ENCODE results near the gene STRN4. TPM values are rescaled to one million over a fixed set of nuclear protein-coding genes. Genes with fewer than 3 reads are reported as not detected.
"Not testable (repeated sequence)": the region's sequence is repeated elsewhere in the genome, so short reads cannot be mapped to it uniquely, and the experiment has no call there.

The STRN4 gene
- polyA plus RNA-seq, 3 donors from 2014 or later, result 8.8 to 26.8 (median 10.8) TPM

DNA sequence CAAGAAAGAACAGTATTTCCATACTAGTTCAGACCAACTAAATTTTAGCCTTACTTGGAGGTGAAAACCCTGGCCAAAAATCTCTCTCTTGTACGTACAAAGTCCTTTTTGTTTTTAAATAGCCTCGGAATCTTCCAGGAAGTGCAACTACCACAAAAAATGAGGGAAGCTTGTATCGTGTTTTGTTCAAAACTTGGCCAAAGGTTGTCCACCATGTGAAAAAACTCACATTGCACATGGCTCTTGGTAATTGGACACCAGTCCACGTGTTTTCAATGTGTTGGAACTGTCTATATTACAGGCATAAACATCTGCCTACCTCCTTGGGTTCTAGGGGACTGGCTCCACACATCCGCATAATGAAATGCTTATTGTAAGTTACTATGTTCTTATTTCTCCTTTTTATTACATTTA is 15.2 kb upstream of the STRN4 start:
- H3K27me3 Mint-ChIP-seq (ENCODE audit: low read depth in 3 of 3), result peaks cover 3% of the 10 kb centered on the region in 3 donors
- H3K4me1 Mint-ChIP-seq, result peaks cover 0 to 6% of the 10 kb centered on the region in 2 donors
- H3K4me3 Mint-ChIP-seq, result no peak overlapping the region
- no peak overlapping the region for H3K27ac Mint-ChIP-seq
- no peak for DNase-seq
- no peaks in the 10 kb centered on the region for H3K9me3 Mint-ChIP-seq
- peaks cover 0 to 6% (median 0%) of the 10 kb centered on the region in 3 donors for H3K36me3 Mint-ChIP-seq

- not testable (repeated sequence) for DNase-seq; H3K27me3 Mint-ChIP-seq (ENCODE audit: low read depth in 3 of 3); H3K36me3 Mint-ChIP-seq; H3K4me3 Mint-ChIP-seq; H3K27ac Mint-ChIP-seq; H3K9me3 Mint-ChIP-seq; H3K4me1 Mint-ChIP-seq
Observed at GRCh38 chr19:46760897-46761296, 14.6 kb upstream of the STRN4 start.

DNA sequence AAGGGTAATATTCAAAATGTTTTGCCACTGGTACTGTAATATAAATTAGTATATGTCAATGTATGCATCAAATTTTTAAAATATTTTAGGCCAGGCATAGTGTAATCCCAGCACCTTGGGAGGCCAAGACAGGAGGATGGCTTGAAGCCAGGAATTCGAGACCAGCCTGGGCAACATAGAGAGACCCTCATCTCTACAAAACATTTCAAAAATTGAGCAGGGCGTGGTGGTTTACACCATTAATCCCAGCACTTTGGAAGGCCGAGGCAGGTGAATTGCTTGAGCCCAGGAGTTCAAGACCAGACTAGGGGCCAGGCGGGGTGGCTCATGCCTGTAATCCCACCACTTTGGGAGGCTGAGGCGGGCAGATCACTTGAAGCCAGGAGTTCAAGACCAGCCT is 14.1 kb upstream of the STRN4 start:
- peaks cover 0 to 7% of the 10 kb centered on the region in 2 donors for H3K4me1 Mint-ChIP-seq
- peaks cover 0 to 6% (median 0%) of the 10 kb centered on the region in 3 donors for H3K36me3 Mint-ChIP-seq
- no peak for DNase-seq
- H3K27me3 Mint-ChIP-seq (ENCODE audit: low read depth in 3 of 3), result peaks cover 3 to 4% (median 3%) of the 10 kb centered on the region in 3 donors
- H3K27ac Mint-ChIP-seq, result no peak overlapping the region
- no peak overlapping the region for H3K4me3 Mint-ChIP-seq
- no peaks in the 10 kb centered on the region for H3K9me3 Mint-ChIP-seq

- Mint-ChIP-seq H3K9me3 (no peaks in the 10 kb centered on the region), H3K4me1 (peaks cover 0 to 7% of the 10 kb centered on the region in 2 donors), H3K4me3 (no peak overlapping the region), H3K27me3 (ENCODE audit: low read depth in 3 of 3) (peaks cover 3 to 4% (median 3%) of the 10 kb centered on the region in 3 donors), H3K27ac (no peak overlapping the region), H3K36me3 (peaks cover 0 to 9% (median 3%) of the 10 kb centered on the region in 3 donors)
- DNase-seq, result no peak
Observed at GRCh38 chr19:46759817-46760333, 13.6 kb upstream of the STRN4 start.

DNA sequence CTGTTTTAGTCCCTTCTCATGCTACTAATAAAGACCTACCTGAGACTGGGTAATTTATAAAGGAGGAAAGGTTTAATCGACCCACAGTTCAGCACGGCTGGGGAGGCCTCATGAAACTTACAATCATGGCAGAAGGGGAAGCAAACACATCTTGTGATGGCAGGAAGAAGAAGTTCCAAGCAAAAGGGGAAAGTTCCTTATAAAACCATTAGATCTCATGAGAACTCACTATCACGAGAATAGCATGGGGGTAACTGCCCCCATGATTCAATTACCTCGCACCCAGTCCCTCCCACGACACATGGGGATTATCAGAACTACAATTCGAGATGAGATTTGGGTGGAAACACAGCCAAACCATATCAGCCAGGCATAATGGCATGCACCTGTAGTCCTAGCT is 13.0 kb upstream of the STRN4 start:
- H3K36me3 Mint-ChIP-seq, result peaks cover 0 to 9% (median 3%) of the 10 kb centered on the region in 3 donors
- peaks cover 0 to 7% of the 10 kb centered on the region in 2 donors for H3K4me1 Mint-ChIP-seq
- no peak for DNase-seq
- H3K27ac Mint-ChIP-seq, result peak overlapping the region in 1 of 6 donors; percentile 35
- peaks cover 3 to 4% (median 3%) of the 10 kb centered on the region in 3 donors for H3K27me3 Mint-ChIP-seq (ENCODE audit: low read depth in 3 of 3)
- H3K9me3 Mint-ChIP-seq, result no peaks in the 10 kb centered on the region
- H3K4me3 Mint-ChIP-seq, result no peak overlapping the region

DNA sequence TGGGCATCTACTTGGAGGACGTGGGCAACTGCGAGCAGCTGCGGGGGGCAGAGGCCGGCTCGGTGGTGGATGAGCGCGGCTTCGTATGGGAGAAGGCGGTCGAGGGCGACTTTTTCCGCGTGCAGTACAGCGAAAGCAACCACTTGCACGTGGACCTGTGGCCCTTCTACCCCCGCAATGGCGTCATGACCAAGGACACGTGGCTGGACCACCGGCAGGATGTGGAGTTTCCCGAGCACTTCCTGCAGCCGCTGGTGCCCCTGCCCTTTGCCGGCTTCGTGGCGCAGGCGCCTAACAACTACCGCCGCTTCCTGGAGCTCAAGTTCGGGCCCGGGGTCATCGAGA is 10.3 kb upstream of the STRN4 start:
- no peaks in the 10 kb centered on the region for H3K9me3 Mint-ChIP-seq
- peak; percentile 38 to 45 (median 41) for DNase-seq
- H3K27ac Mint-ChIP-seq, result peak overlapping the region in 2 of 6 donors; percentile 19 to 69
- peaks cover 0 to 7% of the 10 kb centered on the region in 2 donors for H3K4me1 Mint-ChIP-seq
- H3K27me3 Mint-ChIP-seq (ENCODE audit: low read depth in 3 of 3), result peaks cover 3 to 4% (median 3%) of the 10 kb centered on the region in 3 donors
- peaks cover 0 to 12% (median 6%) of the 10 kb centered on the region in 3 donors for H3K36me3 Mint-ChIP-seq
- H3K4me3 Mint-ChIP-seq, result no peak overlapping the region

GRCh38 chr19:46755853-46756543 is 9.7 kb upstream of the STRN4 start:
- H3K4me1 Mint-ChIP-seq, result peaks cover 0 to 7% of the 10 kb centered on the region in 2 donors
- H3K9me3 Mint-ChIP-seq, result no peaks in the 10 kb centered on the region
- no peak for DNase-seq
- no peak overlapping the region for H3K4me3 Mint-ChIP-seq
- H3K27me3 Mint-ChIP-seq (ENCODE audit: low read depth in 3 of 3), result peaks cover 3 to 4% (median 3%) of the 10 kb centered on the region in 3 donors
- peaks cover 0 to 12% (median 6%) of the 10 kb centered on the region in 3 donors for H3K36me3 Mint-ChIP-seq
- H3K27ac Mint-ChIP-seq, result no peak overlapping the region

- Mint-ChIP-seq H3K27me3 (ENCODE audit: low read depth in 3 of 3) (peaks cover 3 to 6% (median 3%) of the 10 kb centered on the region in 3 donors), H3K27ac (no peak overlapping the region), H3K4me3 (no peak overlapping the region), H3K4me1 (peaks cover 0 to 7% of the 10 kb centered on the region in 2 donors), H3K9me3 (no peaks in the 10 kb centered on the region), H3K36me3 (peaks cover 3 to 16% (median 6%) of the 10 kb centered on the region in 3 donors)
- DNase-seq, result no peak
Observed at GRCh38 chr19:46755077-46755852, 9.0 kb upstream of the STRN4 start.

DNA sequence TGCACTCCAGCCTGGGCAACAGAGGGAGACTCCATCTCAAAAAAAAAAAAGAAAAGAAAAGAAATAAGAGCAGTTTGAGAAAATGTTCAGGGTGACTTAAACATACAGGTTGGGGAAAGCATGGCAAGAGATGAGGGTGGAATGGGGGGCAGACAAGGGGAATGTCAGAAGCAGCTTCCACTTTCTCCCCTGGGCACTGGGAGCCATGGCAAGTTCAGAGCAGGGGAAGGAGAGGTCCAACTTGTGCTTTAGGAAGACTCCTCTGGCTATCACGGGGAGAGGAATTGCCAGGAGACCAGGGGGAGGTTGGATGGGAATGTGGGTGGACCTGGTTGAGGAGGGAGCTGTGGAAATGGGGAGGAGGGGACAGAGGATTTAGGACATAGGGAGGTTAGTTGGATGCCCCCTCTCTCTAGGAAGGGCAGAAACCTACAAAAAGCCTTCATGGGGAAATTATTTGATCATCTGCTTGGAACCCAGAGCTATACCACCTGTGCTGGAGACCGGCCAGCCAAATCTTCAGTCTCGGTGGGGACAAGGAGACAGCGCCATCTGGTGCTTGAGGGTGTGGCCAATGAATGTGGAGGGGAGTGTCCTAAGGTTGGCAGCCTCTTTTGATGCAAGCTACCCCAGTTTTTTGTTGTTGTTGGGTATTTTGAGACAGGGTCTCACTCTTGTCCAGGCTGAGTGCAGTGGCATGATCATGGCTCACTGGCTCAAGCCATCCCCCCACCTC is 7.3 kb upstream of the STRN4 start:
- no peak overlapping the region for H3K4me3 Mint-ChIP-seq
- no peak overlapping the region for H3K27ac Mint-ChIP-seq
- peaks cover 0 to 7% of the 10 kb centered on the region in 2 donors for H3K4me1 Mint-ChIP-seq

GRCh38 chr19:46748325-46749109 is 2.3 kb upstream of the STRN4 start:
- peak overlapping the region; percentile 44 to 84 (median 66) for H3K4me3 Mint-ChIP-seq
- H3K36me3 Mint-ChIP-seq, result peaks cover 0 to 7% (median 3%) of the 10 kb centered on the region in 3 donors
- peak overlapping the region in 4 of 6 donors; percentile 19 to 74 (median 64) for H3K27ac Mint-ChIP-seq
- DNase-seq, result peak; percentile 56 to 67 (median 63)
- peaks cover 24 to 26% of the 10 kb centered on the region in 2 donors for H3K4me1 Mint-ChIP-seq
- peaks cover 9 to 21% (median 13%) of the 10 kb centered on the region in 3 donors for H3K27me3 Mint-ChIP-seq (ENCODE audit: low read depth in 3 of 3)
- H3K9me3 Mint-ChIP-seq, result no peaks in the 10 kb centered on the region

More for the DNA sequence above, 7.3 kb upstream of the STRN4 start:
- DNase-seq, result peak; percentile 44 to 60 (median 46)
- Mint-ChIP-seq H3K9me3 (no peaks in the 10 kb centered on the region), H3K27me3 (ENCODE audit: low read depth in 3 of 3) (peaks cover 3 to 11% (median 4%) of the 10 kb centered on the region in 3 donors), H3K36me3 (peaks cover 3 to 16% (median 6%) of the 10 kb centered on the region in 3 donors)

DNA sequence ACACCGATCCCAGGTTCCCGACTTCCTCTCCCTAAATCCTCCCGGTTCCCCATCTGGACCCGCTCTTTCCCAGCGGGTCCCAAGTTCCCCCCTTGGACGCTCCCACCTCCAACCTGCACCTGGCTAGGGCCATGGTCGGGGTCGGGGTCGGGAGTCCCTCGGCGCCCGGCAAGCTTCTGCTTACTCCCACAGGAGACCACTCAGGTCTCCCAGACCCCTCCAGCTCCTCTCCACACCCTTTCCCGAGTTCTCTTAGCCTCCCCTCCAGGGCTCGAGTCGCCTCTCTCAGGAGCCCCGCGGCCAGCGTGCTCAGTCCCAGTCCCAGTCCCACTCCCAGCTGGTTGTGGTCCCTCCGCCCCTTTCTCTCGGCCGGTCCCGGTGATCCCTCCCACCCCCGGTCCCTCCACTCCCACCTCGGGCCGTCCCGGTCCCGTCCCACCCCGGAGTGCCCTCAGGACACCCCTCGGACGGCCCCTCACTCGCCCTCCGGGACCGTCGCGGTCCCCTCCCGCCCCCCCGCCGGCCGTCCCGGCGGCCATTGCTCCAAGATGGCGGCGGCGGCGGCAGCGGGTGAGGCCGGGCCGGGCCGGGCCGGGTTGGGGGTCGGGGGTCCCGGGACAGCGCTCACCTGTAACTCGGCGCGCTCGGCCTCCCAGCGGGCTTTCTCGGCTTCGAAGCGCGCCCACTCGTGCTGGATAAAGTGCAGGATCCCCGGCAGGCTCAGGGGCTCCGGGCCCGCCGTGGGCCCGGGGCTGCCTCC is 549 bp downstream of the STRN4 start, which contains the start of gene FKRP:
Gene FKRP (plus strand): TSS at position 537 of the 760 bp plus-strand sequence. CDS start 9,394 bp downstream, outside the sequence.
- DNase-seq, result peak; percentile 30 to 35 (median 34)
- H3K27me3 Mint-ChIP-seq (ENCODE audit: low read depth in 3 of 3), result peaks cover 9 to 21% (median 13%) of the 10 kb centered on the region in 3 donors
- peak within 1 kb of the TSS; percentile 84 to 92 (median 89) for H3K4me3 Mint-ChIP-seq
- H3K36me3 Mint-ChIP-seq, result peaks cover 0 to 2% (median 2%) of the 10 kb centered on the region in 3 donors
- H3K4me1 Mint-ChIP-seq, result peaks cover 45 to 50% of the 10 kb centered on the region in 2 donors
- peak within 1 kb of the TSS; percentile 43 to 91 (median 84) for H3K27ac Mint-ChIP-seq
- H3K9me3 Mint-ChIP-seq, result no peaks in the 10 kb centered on the region

DNA sequence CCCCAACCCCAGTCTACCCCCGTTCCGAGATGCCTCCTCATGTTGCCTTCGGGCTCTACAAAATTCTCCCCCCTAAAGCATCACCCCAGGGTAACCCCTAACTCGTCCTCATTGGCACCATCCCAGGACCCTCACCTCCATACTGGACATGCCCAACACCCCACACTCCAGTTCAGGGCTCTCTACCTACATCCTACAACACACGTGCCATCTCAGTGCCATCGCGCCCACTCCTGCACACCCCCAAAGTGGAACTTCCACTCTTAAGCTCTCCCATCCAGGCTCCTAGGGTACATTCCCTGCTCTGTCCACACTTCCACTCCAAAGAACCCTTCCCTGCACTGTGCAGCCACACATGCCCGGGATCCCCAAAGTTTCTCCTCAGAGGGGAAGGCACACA is 1.2 kb downstream of the STRN4 start:
- peaks cover 49 to 57% of the 10 kb centered on the region in 2 donors for H3K4me1 Mint-ChIP-seq
- H3K4me3 Mint-ChIP-seq, result peak overlapping the region; percentile 81 to 92 (median 89)
- H3K36me3 Mint-ChIP-seq, result no peaks in the 10 kb centered on the region
- H3K27ac Mint-ChIP-seq, result peak overlapping the region; percentile 26 to 91 (median 83)
- no peak for DNase-seq
- no peaks in the 10 kb centered on the region for H3K9me3 Mint-ChIP-seq
- peaks cover 9 to 19% (median 13%) of the 10 kb centered on the region in 3 donors for H3K27me3 Mint-ChIP-seq (ENCODE audit: low read depth in 3 of 3)

All from immature natural killer cell (primary cell).